Muscle layer of colon (tissue), 2 donors: ENCODE data around the gene MYO7A.

ENCODE experiments used
- H3K27ac ChIP-seq: one replicate; pipeline ENCODE4 v1.7.0; 2013; ENCODE audit warnings: low read depth, mild to moderate bottlenecking, low read length, moderate library complexity
- H3K27me3 ChIP-seq, 2 donors: one replicate each; pipeline ENCODE4 v1.7.0; 2013; ENCODE audit warnings: low read length in 2 of 2, mild to moderate bottlenecking in 2 of 2; ENCODE audit not compliant: insufficient read depth in 2 of 2, control insufficient read depth in 1 of 2
- H3K36me3 ChIP-seq: one replicate; pipeline ENCODE4 v1.7.0; 2013; ENCODE audit warnings: mild to moderate bottlenecking, low read length; ENCODE audit not compliant: insufficient read depth
- H3K4me1 ChIP-seq: one replicate; pipeline ENCODE4 v1.7.0; 2013; ENCODE audit warnings: mild to moderate bottlenecking, low read length; ENCODE audit not compliant: insufficient read depth
- H3K4me3 ChIP-seq, 2 donors: one replicate each; pipeline ENCODE4 v1.7.0; 2013; ENCODE audit warnings: low read length in 2 of 2, low read depth in 1 of 2, mild to moderate bottlenecking in 1 of 2, moderate library complexity in 1 of 2
- H3K9ac ChIP-seq: one replicate; pipeline ENCODE4 v1.7.0; 2013; ENCODE audit warnings: low read length
- H3K9me3 ChIP-seq: one replicate; pipeline ENCODE4 v1.7.0; 2013; ENCODE audit warnings: mild to moderate bottlenecking, low read length
- donor health status: abdominal sarcoma.
- donor health status: Adenocarcinoma of cecum.

The MYO7A gene

DNA sequence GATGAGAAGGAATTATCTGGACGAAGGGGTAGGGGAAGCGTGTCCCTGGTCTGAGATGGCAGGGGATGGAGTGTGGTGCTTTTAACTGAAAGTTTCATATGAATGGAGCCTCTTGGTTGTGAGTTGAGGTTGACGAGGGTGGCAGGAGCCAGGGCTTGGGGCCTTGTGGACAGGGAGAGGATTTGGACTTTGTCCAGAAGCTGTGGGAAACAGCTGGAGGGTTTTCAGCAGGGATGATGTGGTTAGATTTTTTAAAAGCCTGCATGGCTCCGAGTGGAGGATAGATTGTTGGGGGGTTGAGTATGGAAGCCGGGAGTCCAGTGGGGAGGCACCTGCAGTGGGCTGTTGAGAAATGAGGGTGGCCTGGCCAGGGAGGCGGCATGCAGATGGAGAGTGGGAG lies 24.8 kb downstream of the MYO7A start:
- Histone ChIP-seq H3K4me1 (peaks cover 11% of the 10 kb centered on the region), H3K9ac (no peak overlapping the region), H3K27ac (no peak overlapping the region), H3K4me3 (no peak overlapping the region), H3K9me3 (no peaks in the 10 kb centered on the region), H3K36me3 (no peaks in the 10 kb centered on the region), H3K27me3 (no peaks in the 10 kb centered on the region)

DNA sequence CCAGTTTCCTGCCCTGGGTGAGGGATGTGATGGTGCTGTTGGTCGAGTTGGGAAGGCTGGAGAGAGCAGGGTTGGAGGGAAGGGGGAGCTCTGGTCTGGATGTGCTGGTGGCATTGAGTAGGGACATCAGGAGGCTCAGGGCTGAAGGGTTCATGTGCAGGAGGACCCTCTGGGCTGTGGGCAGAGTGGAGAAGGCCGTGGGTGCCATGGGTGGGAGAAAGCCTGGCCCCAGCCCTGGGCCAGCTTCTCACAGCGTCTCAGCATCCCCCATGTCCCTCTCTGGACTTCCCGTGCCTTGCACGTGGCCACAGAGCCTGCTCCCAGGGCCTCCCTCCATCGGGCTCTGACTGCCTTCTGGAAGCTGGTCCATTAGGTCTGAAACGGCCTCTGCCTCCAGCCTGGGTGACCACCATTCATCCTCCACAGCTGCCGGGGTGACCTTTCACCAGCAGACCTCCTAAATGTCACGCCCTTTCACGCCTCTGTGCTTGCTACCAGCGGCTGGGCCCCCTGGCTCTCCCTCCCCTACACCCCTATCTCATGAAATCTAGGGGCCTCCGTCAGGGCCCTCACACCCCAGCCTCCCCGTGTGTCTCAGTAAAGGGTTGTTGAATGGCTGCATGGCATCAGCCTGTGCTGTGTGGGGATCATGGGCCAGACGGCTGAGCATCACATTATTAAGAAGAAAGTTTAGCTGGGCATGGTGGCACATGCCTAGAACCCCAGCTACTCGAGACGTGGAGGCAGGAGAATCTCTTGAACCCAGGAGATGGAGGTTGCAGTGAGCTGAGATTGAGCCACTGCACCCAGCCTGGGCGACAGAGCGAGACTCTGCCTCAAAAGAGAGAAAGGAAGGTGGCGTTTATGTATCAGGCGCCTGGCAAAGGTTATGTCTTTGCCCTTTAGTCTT lies 25.5 kb downstream of the MYO7A start:
- no peaks in the 10 kb centered on the region for H3K36me3 ChIP-seq
- H3K27me3 ChIP-seq = no peaks in the 10 kb centered on the region
- no peaks in the 10 kb centered on the region for H3K9me3 ChIP-seq
- H3K9ac ChIP-seq = no peak overlapping the region
- H3K4me1 ChIP-seq = peaks cover 11% of the 10 kb centered on the region
- H3K4me3 ChIP-seq = no peak overlapping the region
- H3K27ac ChIP-seq = no peak overlapping the region

DNA sequence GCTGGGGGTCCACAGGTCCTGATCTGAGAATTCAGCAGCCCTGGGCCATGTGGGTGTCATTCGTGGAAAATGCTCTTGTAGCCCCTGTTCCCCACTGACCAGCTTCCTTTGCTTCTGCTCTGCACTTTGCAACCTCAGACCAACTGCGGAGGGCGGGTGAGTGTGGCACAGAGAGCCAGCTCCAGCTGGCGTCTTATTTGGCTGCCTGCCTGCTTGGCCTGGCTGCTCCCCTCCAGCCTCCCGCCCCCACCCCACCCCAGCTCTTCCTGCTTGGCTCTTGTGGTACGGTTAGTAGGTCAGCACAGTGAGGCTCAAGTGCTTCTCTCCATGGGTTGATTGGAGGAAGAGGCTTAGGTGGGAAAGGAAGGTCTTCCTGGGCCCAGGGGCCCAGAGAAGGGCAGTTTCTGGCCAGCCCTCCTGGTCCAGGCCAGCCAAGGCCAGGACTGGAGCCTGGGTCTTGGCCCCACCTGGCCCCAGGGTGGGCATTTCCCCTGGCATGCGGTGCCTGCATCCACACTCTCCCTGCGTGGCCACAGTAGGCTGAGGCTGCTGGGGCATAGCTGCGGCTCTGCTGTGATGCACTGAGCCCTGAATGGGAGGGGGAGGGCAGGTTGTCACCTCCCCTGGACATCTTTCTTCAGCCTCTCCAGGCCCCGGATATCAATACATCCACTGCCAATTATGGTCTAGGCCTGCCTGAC lies 26.5 kb downstream of the MYO7A start:
- H3K4me1 ChIP-seq = peaks cover 11% of the 10 kb centered on the region
- H3K9me3 ChIP-seq = no peaks in the 10 kb centered on the region
- H3K9ac ChIP-seq = no peak overlapping the region
- no peak overlapping the region for H3K27ac ChIP-seq
- H3K4me3 ChIP-seq = no peak overlapping the region
- no peaks in the 10 kb centered on the region for H3K27me3 ChIP-seq
- no peaks in the 10 kb centered on the region for H3K36me3 ChIP-seq

DNA sequence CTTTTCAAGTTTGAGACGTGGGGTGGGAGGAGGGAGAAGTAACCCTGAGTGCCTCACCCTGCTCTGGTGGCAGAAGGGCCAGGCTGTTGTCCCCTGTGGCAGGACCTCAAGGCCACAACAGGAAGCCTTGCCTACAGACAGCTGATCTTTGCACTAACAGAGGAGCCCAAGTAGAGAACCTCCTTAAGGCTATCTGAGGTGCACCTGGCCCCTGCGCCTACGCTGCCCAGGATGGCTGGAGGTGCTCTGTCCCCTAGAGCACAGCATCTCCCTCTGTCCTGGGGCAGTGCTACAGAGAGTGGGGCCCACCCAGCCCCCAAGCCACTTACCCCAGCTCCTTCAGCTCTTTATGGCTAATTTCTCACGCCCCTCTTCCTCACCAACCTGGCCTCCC lies 27.0 kb downstream of the MYO7A start:
- H3K4me3 ChIP-seq = no peak overlapping the region
- H3K27me3 ChIP-seq = no peaks in the 10 kb centered on the region
- H3K9ac ChIP-seq = no peak overlapping the region
- no peaks in the 10 kb centered on the region for H3K36me3 ChIP-seq
- H3K27ac ChIP-seq = no peak overlapping the region
- no peaks in the 10 kb centered on the region for H3K9me3 ChIP-seq
- peaks cover 11% of the 10 kb centered on the region for H3K4me1 ChIP-seq

DNA sequence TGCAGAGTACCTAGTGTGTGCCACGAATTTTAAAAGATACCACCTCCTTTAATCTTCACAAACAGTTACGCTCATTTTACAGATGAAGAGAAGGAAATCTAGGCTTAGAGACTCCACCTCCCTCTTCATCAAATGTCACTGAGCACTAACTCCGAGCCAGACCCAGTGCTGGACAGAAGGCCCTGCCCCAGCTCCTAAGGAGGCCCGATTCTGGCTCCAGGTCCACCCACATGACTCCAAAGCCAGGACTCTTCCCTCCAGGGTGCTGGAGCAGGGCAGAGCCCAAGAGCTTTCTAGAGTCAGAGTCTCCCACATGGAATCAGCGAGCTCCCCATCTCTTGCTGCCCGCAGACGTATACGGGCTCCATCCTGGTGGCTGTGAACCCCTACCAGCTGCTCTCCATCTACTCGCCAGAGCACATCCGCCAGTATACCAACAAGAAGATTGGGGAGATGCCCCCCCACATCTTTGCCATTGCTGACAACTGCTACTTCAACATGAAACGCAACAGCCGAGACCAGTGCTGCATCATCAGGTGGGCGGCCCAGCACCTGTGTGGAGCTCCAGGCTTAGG lies 27.6 kb downstream of the MYO7A start:
- Histone ChIP-seq H3K9ac (no peak overlapping the region), H3K4me1 (peaks cover 11% of the 10 kb centered on the region), H3K27ac (no peak overlapping the region), H3K27me3 (no peaks in the 10 kb centered on the region), H3K4me3 (no peak overlapping the region), H3K36me3 (no peaks in the 10 kb centered on the region), H3K9me3 (no peaks in the 10 kb centered on the region)

DNA sequence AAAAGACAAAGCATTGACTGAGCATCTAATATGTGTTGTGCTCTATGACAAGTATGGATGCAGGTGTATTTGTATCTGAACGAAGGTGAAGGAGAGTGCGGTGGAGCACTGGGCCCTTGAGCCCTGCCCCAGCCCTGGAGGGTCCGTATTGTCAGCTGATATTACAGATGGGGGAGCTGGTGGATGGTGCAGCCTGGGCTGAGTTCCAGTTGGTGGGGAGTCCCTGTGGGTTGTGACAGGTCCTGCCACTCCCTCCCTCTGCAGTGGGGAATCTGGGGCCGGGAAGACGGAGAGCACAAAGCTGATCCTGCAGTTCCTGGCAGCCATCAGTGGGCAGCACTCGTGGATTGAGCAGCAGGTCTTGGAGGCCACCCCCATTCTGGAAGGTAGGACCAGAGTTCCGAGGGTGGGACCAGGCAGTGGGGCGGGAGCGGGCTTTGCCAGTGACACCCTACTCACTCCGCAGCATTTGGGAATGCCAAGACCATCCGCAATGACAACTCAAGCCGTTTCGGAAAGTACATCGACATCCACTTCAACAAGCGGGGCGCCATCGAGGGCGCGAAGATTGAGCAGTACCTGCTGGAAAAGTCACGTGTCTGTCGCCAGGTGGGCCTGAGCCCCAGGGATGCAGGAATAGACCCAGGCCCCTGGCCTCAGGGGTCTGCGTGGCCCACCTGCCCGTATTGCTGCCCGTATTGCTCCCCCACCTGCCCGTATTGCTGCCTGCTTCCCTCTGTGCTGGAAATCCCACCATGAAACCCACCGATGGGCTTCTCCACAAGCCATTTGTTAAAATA lies 28.6 kb downstream of the MYO7A start:
- Histone ChIP-seq H3K4me1 (peaks cover 11% of the 10 kb centered on the region), H3K9me3 (no peaks in the 10 kb centered on the region), H3K27me3 (no peaks in the 10 kb centered on the region), H3K4me3 (no peak overlapping the region), H3K27ac (no peak overlapping the region), H3K9ac (no peak overlapping the region), H3K36me3 (no peaks in the 10 kb centered on the region)

DNA sequence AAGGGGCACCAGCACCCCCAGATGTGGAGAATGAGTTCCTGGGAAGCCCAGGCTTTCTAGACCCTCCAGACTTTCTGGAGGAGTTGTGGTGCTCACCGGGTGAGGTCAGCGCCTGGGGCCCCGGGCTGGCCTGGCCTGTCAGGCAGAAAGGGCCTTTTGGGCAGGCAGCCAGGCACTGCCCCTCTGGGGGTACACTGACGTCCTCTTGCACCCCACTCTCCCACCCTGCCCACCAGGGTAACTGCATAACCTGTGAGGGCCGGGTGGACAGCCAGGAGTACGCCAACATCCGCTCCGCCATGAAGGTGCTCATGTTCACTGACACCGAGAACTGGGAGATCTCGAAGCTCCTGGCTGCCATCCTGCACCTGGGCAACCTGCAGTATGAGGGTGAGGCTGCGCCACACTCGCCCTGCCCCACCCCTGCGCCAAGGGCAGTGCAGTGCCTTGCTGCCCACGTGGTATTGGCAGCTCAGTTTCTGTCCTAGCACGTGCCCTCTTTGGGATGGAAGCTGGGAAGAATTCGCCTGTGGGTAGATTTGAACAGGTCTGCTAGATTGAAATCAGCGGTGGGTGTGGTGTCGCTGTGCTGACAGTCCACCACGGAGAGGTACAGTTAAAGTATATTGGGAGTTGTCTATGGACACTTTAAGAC lies 30.1 kb downstream of the MYO7A start:
- peaks cover 11% of the 10 kb centered on the region for H3K4me1 ChIP-seq
- H3K27ac ChIP-seq = no peak overlapping the region

DNA sequence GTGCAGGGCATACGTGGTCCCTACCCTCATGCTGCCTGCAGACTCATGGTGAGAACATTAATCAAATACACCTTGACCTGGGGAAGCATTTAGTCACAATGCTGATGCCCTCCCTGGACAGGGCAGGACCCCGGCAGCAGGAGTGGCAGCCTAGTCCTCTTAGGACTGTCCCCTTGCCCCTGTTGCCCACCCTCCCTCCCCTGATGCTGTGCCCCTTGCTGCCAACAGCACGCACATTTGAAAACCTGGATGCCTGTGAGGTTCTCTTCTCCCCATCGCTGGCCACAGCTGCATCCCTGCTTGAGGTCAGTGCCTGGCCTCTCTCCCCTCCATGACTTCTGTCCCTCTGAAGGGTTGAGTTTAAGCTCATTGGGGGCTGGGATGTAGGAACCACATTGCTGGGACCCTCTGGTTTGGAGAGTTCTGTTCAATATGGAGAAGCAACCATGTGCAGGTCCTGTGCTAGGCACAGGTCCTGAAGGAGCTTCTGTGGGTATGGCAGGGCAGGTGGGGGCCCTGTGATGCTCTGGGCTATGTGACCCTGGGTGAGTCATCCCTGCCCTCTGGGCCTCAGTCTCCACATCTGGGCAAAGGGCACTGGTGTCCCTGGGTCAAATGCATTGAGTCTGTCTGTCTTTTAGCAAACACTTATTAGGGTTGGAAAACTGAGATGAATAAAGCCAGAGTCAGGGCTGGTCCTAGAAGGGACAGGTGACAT lies 31.3 kb downstream of the MYO7A start:
- no peak overlapping the region for H3K4me3 ChIP-seq
- no peaks in the 10 kb centered on the region for H3K9me3 ChIP-seq
- H3K27ac ChIP-seq = no peak overlapping the region
- no peaks in the 10 kb centered on the region for H3K27me3 ChIP-seq
- no peaks in the 10 kb centered on the region for H3K36me3 ChIP-seq
- no peak overlapping the region for H3K9ac ChIP-seq
- peaks cover 3% of the 10 kb centered on the region for H3K4me1 ChIP-seq

More for the DNA sequence above, 30.1 kb downstream of the MYO7A start:
- Histone ChIP-seq H3K4me3 (no peak overlapping the region), H3K27me3 (no peaks in the 10 kb centered on the region), H3K9ac (no peak overlapping the region), H3K9me3 (no peaks in the 10 kb centered on the region), H3K36me3 (no peaks in the 10 kb centered on the region)

DNA sequence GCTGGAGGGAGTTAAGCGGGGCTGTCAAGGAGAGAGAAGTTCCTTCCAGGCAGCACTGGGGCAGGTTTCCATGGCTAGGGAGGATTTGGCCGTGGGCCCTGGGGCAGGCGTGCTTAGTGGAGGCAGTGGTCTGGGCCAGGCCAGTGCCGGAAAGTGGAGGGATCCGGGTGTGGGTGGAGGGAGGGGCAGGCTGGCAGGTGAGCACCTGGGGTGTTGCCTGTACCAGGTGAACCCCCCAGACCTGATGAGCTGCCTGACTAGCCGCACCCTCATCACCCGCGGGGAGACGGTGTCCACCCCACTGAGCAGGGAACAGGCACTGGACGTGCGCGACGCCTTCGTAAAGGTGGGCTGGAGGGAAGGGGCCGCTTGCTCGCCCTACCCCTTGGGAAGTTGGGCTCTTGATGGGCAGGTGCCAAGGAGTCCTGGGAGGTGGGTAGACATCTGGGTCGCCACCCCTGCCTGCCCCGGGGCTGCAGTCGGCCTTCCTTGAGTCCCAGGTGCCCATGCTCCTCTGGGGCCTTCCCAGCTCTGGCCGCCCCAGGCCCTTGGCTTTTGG lies 32.0 kb downstream of the MYO7A start:
- Histone ChIP-seq H3K4me1 (no peaks in the 10 kb centered on the region), H3K9me3 (no peaks in the 10 kb centered on the region), H3K36me3 (no peaks in the 10 kb centered on the region), H3K27me3 (no peaks in the 10 kb centered on the region), H3K9ac (no peak overlapping the region), H3K27ac (no peak overlapping the region), H3K4me3 (no peak overlapping the region)

DNA sequence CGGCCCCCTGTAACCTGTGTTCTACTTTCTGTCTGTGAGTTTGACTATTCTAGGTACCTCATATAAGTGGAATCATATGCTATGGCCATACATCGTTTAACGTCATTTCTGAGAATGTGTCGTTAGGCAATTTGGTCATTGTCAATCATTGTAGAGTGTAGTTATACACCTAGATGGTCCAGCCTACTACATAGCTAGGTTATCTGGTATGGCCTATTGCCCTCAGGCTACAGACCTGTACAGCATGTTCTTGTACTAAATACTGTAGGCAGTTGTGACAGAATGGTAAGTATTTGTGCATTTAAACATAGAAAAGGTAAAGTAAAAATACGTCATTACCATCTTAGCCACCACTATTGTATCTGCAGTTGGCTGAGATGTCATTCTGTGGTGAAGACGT lies 35.2 kb downstream of the MYO7A start:
- no peaks in the 10 kb centered on the region for H3K9me3 ChIP-seq
- H3K4me3 ChIP-seq = no peak overlapping the region
- no peak overlapping the region for H3K9ac ChIP-seq
- H3K27me3 ChIP-seq = no peaks in the 10 kb centered on the region
- no peaks in the 10 kb centered on the region for H3K4me1 ChIP-seq
- no peak overlapping the region for H3K27ac ChIP-seq
- no peaks in the 10 kb centered on the region for H3K36me3 ChIP-seq
